ENCODE measurements around the gene FGD6. TPM values are rescaled to one million over a fixed set of nuclear protein-coding genes. Genes with fewer than 3 reads are reported as not detected.

FGD6 gene
- total and polyA plus RNA-seq, 4 experiments from 2014 or later: 0.16 to 0.70 (median 0.69) TPM; not detected in 1

DNA sequence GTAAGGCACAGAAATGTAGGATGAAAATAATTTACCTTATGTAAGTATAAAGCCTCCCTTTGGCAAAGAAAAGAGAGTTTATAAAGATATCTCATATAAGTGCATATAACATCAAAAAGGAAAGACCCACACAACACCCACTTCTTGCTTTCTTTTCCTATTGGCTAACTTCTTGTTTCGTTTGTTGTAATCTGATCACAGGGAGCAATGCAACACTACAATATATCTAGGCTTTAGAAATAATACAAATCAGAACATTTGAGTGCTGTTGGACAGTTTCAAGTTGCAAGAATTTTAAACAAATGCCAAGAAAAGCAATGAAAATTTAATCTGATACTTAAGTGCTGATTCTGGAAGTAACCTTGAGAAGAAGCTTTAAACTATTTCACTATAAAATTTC lies 1.3 kb downstream of the FGD6 start:
- intact Hi-C loops (cut with micrococcal nuclease): loop anchor here (2.0 to 10.0 kb wide), 9 partner anchors 331 to 1774 kb away; partner anchors contain the start of genes AMDHD1, CCDC38, CEP83 and ELK3
- Histone ChIP-seq H3K4me3 (ENCODE audit: low read length in 2 of 2) (no peak overlapping the region), H3K36me3 (ENCODE audit: insufficient read depth, low read length) (no peaks in the 10 kb centered on the region), H3K9me3 (ENCODE audit: control insufficient read depth in 1 of 2, low read length in 2 of 2) (no peaks in the 10 kb centered on the region), H3K4me1 (ENCODE audit: insufficient read depth, low read length) (peaks cover 33% of the 10 kb centered on the region), H3K27ac (ENCODE audit: low read depth, low read length) (no peak overlapping the region), H3K27me3 (ENCODE audit: insufficient read depth, low read length) (no peaks in the 10 kb centered on the region)
- Mint-ChIP-seq H3K9me3 (no peaks in the 10 kb centered on the region), H3K4me3 (peak overlapping the region; percentile 53 to 100 (median 96)), H3K27ac (peak overlapping the region in 1 of 7 donors; percentile 92), H3K36me3 (peaks cover 0 to 6% of the 10 kb centered on the region in 2 donors), H3K4me1 (peaks cover 17 to 38% (median 27%) of the 10 kb centered on the region in 4 donors), H3K27me3 (peaks cover 0 to 3% of the 10 kb centered on the region in 2 donors)
- POLR2A ChIA-PET (ENCODE audit: partially characterized antibody): no interaction called here
- no peak for DNase-seq
- CTCF ChIA-PET (ENCODE audit: partially characterized antibody): interaction anchor here (0.6 to 2.3 kb wide), 6 partner anchors 10 to 1750 kb away, joined by 3 to 14 read pairs (median 4); partner anchors contain the start of genes METAP2 and NR2C1

- Mint-ChIP-seq H3K9me3 (no peaks in the 10 kb centered on the region), H3K4me3 (no peak overlapping the region), H3K36me3 (peaks cover 0 to 4% of the 10 kb centered on the region in 2 donors), H3K27ac (no peak overlapping the region), H3K27me3 (peaks cover 0 to 3% of the 10 kb centered on the region in 2 donors), H3K4me1 (peaks cover 12 to 26% (median 20%) of the 10 kb centered on the region in 4 donors)
- H3K9me3 ChIP-seq (ENCODE audit: control insufficient read depth in 1 of 2, low read length in 2 of 2): no peaks in the 10 kb centered on the region
- H3K36me3 ChIP-seq (ENCODE audit: insufficient read depth, low read length): no peaks in the 10 kb centered on the region
- no peak for DNase-seq
- H3K4me1 ChIP-seq (ENCODE audit: insufficient read depth, low read length): peaks cover 19% of the 10 kb centered on the region
- intact Hi-C loops (cut with micrococcal nuclease): loop anchor here (10.0 kb wide), 1 partner anchor 760 kb away; the partner anchor contains the start of gene CEP83
- no peak overlapping the region for H3K27ac ChIP-seq (ENCODE audit: low read depth, low read length)
- H3K4me3 ChIP-seq (ENCODE audit: low read length in 2 of 2): no peak overlapping the region
- no peaks in the 10 kb centered on the region for H3K27me3 ChIP-seq (ENCODE audit: insufficient read depth, low read length)
- ChIA-PET CTCF (ENCODE audit: partially characterized antibody) (no interaction called here), POLR2A (ENCODE audit: partially characterized antibody) (no interaction called here)
Measured at GRCh38 chr12:95214466-95214865, 2.8 kb downstream of the FGD6 start.

DNA sequence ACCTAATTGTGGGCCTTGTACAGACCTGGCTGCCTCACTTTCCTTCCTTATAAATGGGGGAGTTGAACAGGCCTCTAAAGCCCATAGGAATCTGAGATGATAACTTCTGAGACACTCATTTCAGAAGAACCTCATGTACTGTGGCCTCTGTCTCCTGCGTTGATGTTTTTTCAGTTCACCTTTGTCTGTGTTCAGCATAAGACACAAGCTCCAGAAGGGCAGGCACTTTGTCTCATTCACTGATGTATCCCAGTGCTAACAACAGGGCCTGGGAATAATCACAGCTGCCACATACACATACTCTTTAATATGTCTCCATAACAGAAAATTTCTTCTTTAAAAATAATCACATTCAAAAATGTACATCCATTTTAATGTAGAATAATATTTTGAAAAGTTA lies 3.3 kb downstream of the FGD6 start:
- Mint-ChIP-seq H3K9me3 (no peaks in the 10 kb centered on the region), H3K27ac (no peak overlapping the region), H3K27me3 (peaks cover 0 to 3% of the 10 kb centered on the region in 2 donors), H3K36me3 (peaks cover 0 to 4% of the 10 kb centered on the region in 2 donors), H3K4me1 (peaks cover 9 to 23% (median 17%) of the 10 kb centered on the region in 4 donors), H3K4me3 (no peak overlapping the region)
- no peaks in the 10 kb centered on the region for H3K36me3 ChIP-seq (ENCODE audit: insufficient read depth, low read length)
- H3K27ac ChIP-seq (ENCODE audit: low read depth, low read length): no peak overlapping the region
- H3K4me1 ChIP-seq (ENCODE audit: insufficient read depth, low read length): peaks cover 14% of the 10 kb centered on the region
- H3K4me3 ChIP-seq (ENCODE audit: low read length in 2 of 2): no peak overlapping the region
- ChIA-PET CTCF (ENCODE audit: partially characterized antibody) (no interaction called here), POLR2A (ENCODE audit: partially characterized antibody) (no interaction called here)
- DNase-seq: no peak
- no peaks in the 10 kb centered on the region for H3K9me3 ChIP-seq (ENCODE audit: control insufficient read depth in 1 of 2, low read length in 2 of 2)
- intact Hi-C loops (cut with micrococcal nuclease): loop anchor here (10.0 kb wide), 1 partner anchor 759 kb away; the partner anchor contains the start of gene CEP83
- H3K27me3 ChIP-seq (ENCODE audit: insufficient read depth, low read length): no peaks in the 10 kb centered on the region

- intact Hi-C loops (cut with micrococcal nuclease): loop anchor here (10.0 kb wide), 1 partner anchor 758 kb away; the partner anchor contains the start of gene CEP83
- H3K4me3 Mint-ChIP-seq: no peak overlapping the region
- H3K27me3 Mint-ChIP-seq: peaks cover 0 to 3% of the 10 kb centered on the region in 2 donors
- peaks cover 5 to 15% (median 10%) of the 10 kb centered on the region in 4 donors for H3K4me1 Mint-ChIP-seq
- Histone ChIP-seq H3K9me3 (ENCODE audit: control insufficient read depth in 1 of 2, low read length in 2 of 2) (no peaks in the 10 kb centered on the region), H3K36me3 (ENCODE audit: insufficient read depth, low read length) (no peaks in the 10 kb centered on the region), H3K27ac (ENCODE audit: low read depth, low read length) (no peak overlapping the region), H3K4me1 (ENCODE audit: insufficient read depth, low read length) (peaks cover 8% of the 10 kb centered on the region), H3K4me3 (ENCODE audit: low read length in 2 of 2) (no peak overlapping the region), H3K27me3 (ENCODE audit: insufficient read depth, low read length) (no peaks in the 10 kb centered on the region)
- H3K36me3 Mint-ChIP-seq: peaks cover 0 to 4% of the 10 kb centered on the region in 2 donors
- H3K27ac Mint-ChIP-seq: no peak overlapping the region
- no peaks in the 10 kb centered on the region for H3K9me3 Mint-ChIP-seq
- ChIA-PET POLR2A (ENCODE audit: partially characterized antibody) (no interaction called here), CTCF (ENCODE audit: partially characterized antibody) (no interaction called here)
- no peak for DNase-seq
Measured at GRCh38 chr12:95213119-95213518, 4.1 kb downstream of the FGD6 start.

DNA sequence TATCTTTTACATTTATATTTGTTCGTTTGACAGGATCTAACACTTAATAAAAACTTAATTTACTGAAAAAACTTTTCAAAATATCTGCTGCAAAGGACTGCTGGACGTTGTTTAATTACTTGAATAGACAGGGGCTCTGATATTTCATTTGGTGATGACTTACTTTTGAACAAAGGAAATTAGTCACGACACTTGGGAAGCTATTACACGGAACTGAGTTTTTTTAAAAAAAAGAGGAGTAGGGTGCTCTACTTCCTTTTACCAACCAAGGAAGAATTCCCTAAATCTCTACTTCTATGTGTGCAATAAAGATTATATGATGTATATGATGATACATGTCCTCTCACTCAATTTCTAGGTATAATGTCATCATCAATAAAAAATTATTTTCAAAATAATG lies 4.7 kb downstream of the FGD6 start:
- no peak overlapping the region for H3K27ac ChIP-seq (ENCODE audit: low read depth, low read length)
- no peak for DNase-seq
- no peak overlapping the region for H3K4me3 ChIP-seq (ENCODE audit: low read length in 2 of 2)
- CTCF ChIA-PET (ENCODE audit: partially characterized antibody): no interaction called here
- Mint-ChIP-seq H3K36me3 (peaks cover 0 to 2% of the 10 kb centered on the region in 2 donors), H3K27me3 (peaks cover 0 to 4% of the 10 kb centered on the region in 2 donors), H3K9me3 (no peaks in the 10 kb centered on the region), H3K27ac (no peak overlapping the region), H3K4me3 (no peak overlapping the region), H3K4me1 (peaks cover 5 to 15% (median 8%) of the 10 kb centered on the region in 4 donors)
- no peaks in the 10 kb centered on the region for H3K27me3 ChIP-seq (ENCODE audit: insufficient read depth, low read length)
- POLR2A ChIA-PET (ENCODE audit: partially characterized antibody): no interaction called here
- intact Hi-C loops (cut with micrococcal nuclease): loop anchor here (10.0 kb wide), 1 partner anchor 758 kb away; the partner anchor contains the start of gene CEP83
- no peaks in the 10 kb centered on the region for H3K9me3 ChIP-seq (ENCODE audit: control insufficient read depth in 1 of 2, low read length in 2 of 2)
- H3K4me1 ChIP-seq (ENCODE audit: insufficient read depth, low read length): peaks cover 8% of the 10 kb centered on the region
- no peaks in the 10 kb centered on the region for H3K36me3 ChIP-seq (ENCODE audit: insufficient read depth, low read length)

- Histone ChIP-seq H3K27me3 (ENCODE audit: insufficient read depth, low read length) (no peaks in the 10 kb centered on the region), H3K4me1 (ENCODE audit: insufficient read depth, low read length) (no peaks in the 10 kb centered on the region), H3K9me3 (ENCODE audit: control insufficient read depth in 1 of 2, low read length in 2 of 2) (no peaks in the 10 kb centered on the region), H3K27ac (ENCODE audit: low read depth, low read length) (no peak overlapping the region), H3K36me3 (ENCODE audit: insufficient read depth, low read length) (no peaks in the 10 kb centered on the region), H3K4me3 (ENCODE audit: low read length in 2 of 2) (no peak overlapping the region)
- POLR2A ChIA-PET (ENCODE audit: partially characterized antibody): no interaction called here
- peaks cover 0 to 5% of the 10 kb centered on the region in 2 donors for H3K27me3 Mint-ChIP-seq
- no peaks in the 10 kb centered on the region for H3K4me1 Mint-ChIP-seq
- H3K36me3 Mint-ChIP-seq: no peaks in the 10 kb centered on the region
- CTCF ChIA-PET (ENCODE audit: partially characterized antibody): no interaction called here
- H3K4me3 Mint-ChIP-seq: no peak overlapping the region
- intact Hi-C loops (cut with micrococcal nuclease): no loop called here
- no peak overlapping the region for H3K27ac Mint-ChIP-seq
- H3K9me3 Mint-ChIP-seq: no peaks in the 10 kb centered on the region
- DNase-seq: no peak
Measured at GRCh38 chr12:95208678-95209077, 8.6 kb downstream of the FGD6 start.

DNA sequence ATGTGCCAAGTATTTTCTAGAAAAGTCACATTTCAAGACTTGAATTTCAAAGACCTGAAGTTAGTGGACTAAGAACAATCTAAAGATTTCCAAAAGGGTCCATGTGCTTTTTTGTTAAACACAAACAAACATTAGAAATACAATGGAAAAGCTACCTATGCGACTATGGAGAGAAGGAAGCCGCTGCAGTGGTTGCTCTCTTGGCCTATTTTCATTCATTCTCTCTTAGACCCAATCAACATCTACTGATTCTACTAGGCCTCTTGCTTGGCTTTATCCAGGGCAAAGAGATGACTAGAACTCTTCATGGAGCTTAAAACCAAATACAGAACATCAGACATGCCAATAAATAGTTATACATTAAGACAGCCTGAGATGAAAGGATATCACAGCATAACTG lies 9.9 kb downstream of the FGD6 start:
- Mint-ChIP-seq H3K4me3 (no peak overlapping the region), H3K27me3 (peaks cover 0 to 3% of the 10 kb centered on the region in 2 donors), H3K9me3 (no peaks in the 10 kb centered on the region), H3K36me3 (no peaks in the 10 kb centered on the region), H3K27ac (no peak overlapping the region), H3K4me1 (no peaks in the 10 kb centered on the region)
- POLR2A ChIA-PET (ENCODE audit: partially characterized antibody): no interaction called here
- H3K9me3 ChIP-seq (ENCODE audit: control insufficient read depth in 1 of 2, low read length in 2 of 2): no peaks in the 10 kb centered on the region
- H3K27ac ChIP-seq (ENCODE audit: low read depth, low read length): no peak overlapping the region
- no peaks in the 10 kb centered on the region for H3K27me3 ChIP-seq (ENCODE audit: insufficient read depth, low read length)
- intact Hi-C loops (cut with micrococcal nuclease): no loop called here
- no peak overlapping the region for H3K4me3 ChIP-seq (ENCODE audit: low read length in 2 of 2)
- DNase-seq: no peak
- CTCF ChIA-PET (ENCODE audit: partially characterized antibody): no interaction called here
- H3K36me3 ChIP-seq (ENCODE audit: insufficient read depth, low read length): no peaks in the 10 kb centered on the region
- no peaks in the 10 kb centered on the region for H3K4me1 ChIP-seq (ENCODE audit: insufficient read depth, low read length)
